ENCODE results near the gene RAI1.

The RAI1 gene

DNA sequence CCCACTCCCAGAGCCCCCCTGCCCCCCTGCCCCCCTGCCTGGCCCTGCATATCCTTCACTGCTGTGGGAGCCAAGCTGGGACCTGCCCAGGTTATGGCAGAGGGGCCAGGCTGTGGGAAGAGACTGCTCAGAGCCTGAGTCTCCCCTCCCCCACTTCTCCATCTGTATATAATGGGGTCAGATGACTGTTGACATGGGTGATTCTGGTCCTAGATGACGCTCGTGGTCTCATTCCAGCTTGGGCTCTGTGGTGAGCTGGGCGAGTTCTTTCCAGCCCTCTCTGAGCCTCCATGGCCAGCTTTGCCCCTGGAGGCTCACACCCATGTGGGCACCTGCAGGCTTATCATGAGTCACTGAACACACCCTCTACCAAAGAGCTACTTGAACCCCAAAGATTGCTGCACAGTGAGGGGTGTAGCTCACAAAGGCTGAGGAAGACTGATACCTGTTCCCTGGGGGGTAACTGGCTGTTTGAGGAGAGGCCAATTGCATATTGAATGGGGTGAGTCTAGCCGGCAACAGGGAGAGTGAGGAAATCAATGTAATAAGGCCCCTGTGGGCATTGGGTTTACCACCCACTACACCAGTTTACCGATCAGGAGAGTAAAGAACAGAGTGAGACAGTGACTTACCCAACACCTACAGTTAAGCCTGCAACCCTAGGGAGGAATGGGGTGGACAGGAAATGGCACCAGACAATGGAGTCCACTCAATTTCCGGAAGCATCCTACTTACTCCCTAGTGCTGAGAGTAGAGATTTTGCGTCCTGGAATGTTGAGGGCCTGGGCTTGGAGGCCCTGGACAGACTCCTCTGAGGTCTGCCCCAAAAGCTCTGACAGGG lies 159.7 kb downstream of the RAI1 start:
- no peak overlapping the region for H3K9ac ChIP-seq
- no peaks in the 10 kb centered on the region for H3K79me2 ChIP-seq
- H3K4me2 ChIP-seq (ENCODE audit: low read length): peak overlapping the region; percentile 74
- TF ChIP-seq, protein P1, sequence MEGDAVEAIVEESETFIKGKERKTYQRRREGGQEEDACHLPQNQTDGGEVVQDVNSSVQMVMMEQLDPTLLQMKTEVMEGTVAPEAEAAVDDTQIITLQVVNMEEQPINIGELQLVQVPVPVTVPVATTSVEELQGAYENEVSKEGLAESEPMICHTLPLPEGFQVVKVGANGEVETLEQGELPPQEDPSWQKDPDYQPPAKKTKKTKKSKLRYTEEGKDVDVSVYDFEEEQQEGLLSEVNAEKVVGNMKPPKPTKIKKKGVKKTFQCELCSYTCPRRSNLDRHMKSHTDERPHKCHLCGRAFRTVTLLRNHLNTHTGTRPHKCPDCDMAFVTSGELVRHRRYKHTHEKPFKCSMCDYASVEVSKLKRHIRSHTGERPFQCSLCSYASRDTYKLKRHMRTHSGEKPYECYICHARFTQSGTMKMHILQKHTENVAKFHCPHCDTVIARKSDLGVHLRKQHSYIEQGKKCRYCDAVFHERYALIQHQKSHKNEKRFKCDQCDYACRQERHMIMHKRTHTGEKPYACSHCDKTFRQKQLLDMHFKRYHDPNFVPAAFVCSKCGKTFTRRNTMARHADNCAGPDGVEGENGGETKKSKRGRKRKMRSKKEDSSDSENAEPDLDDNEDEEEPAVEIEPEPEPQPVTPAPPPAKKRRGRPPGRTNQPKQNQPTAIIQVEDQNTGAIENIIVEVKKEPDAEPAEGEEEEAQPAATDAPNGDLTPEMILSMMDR (IDR thresholded peaks at IDR 0.05): no peak
- H3K36me3 ChIP-seq (ENCODE audit: control insufficient read depth, insufficient read depth, low read length): no peaks in the 10 kb centered on the region
- peak overlapping the region; percentile 84 for H2AFZ ChIP-seq
- peak overlapping the region; percentile 39 for H3K4me3 ChIP-seq (ENCODE audit: low read depth, low read length)
- no peaks in the 10 kb centered on the region for H3K9me3 ChIP-seq (ENCODE audit: control insufficient read depth, low read length)
- peak overlapping the region; percentile 95 for H3K27ac ChIP-seq
- peaks cover 35% of the 10 kb centered on the region for H3K4me1 ChIP-seq
- no peaks in the 10 kb centered on the region for H3K27me3 ChIP-seq (ENCODE audit: control insufficient read depth, insufficient read depth, low read length)

DNA sequence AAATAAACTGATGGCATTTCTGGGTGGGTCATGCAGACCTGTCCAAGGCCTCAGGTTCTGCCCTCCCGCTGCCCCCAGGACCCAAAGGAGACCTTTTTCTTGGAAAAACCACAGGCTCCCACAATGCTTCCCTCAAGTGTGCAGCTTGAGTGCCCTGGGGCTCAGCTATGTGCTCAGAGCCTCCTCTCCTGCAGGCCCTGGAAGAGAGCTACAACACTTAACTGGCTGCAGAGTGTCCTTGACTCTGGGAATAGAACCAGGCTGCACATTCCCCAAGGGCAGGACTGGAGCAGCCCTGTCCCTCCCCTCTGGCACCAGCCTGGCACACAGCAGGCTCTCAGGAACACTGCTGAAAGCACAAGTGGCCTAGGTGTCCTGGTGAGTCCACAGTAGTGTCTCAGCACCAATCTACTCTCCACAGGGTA lies 160.4 kb downstream of the RAI1 start:
- Histone ChIP-seq H2AFZ (no peak overlapping the region), H3K27ac (peak overlapping the region; percentile 95), H3K27me3 (ENCODE audit: control insufficient read depth, insufficient read depth, low read length) (no peaks in the 10 kb centered on the region), H3K4me2 (ENCODE audit: low read length) (no peak overlapping the region), H3K36me3 (ENCODE audit: control insufficient read depth, insufficient read depth, low read length) (no peaks in the 10 kb centered on the region), H3K4me3 (ENCODE audit: low read depth, low read length) (no peak overlapping the region), H3K79me2 (no peaks in the 10 kb centered on the region), H3K9me3 (ENCODE audit: control insufficient read depth, low read length) (no peaks in the 10 kb centered on the region), H3K9ac (no peak overlapping the region), H3K4me1 (peaks cover 33% of the 10 kb centered on the region)
- TF ChIP-seq, protein P1 (IDR thresholded peaks at IDR 0.05): no peak

DNA sequence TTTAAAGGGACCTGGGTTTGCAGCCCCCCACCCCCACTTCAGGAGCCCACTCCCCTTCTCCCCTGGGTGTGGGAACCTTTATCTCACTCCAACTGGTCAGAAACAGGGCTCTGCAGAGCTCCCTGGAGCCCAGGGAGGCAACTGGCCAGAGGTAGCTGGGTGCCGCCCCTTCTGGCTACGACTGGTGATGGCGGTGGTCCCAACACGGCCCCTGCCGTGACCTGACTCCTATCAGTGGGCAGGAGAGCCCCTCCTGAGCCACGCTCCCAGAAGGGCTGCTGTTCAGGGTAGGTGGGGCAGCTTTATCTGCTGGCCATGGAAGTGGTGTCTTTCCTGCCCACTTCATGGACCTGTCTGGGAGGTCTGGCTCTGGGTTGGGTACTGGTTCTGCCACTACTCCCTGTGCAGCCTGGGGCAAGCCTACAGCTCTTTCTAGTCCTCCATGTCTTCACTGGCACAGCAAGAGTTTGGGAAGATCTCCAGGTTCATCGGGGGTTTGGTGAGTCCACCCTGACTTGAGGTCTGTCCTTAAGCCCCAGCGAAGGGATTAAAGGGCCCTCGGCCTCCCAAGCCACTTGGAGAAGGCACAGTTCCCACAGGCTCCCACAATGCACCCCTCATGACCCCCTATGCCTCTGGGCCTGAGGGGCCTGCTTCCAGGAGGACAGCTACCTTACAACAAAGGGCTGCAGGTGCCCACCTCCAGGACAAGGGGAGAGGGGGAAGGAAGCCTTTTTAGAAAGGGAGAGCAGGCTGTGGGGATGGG lies 161.0 kb downstream of the RAI1 start:
- TF ChIP-seq, protein P1 (IDR thresholded peaks at IDR 0.05): no peak
- Histone ChIP-seq H3K27me3 (ENCODE audit: control insufficient read depth, insufficient read depth, low read length) (no peaks in the 10 kb centered on the region), H3K4me1 (peaks cover 32% of the 10 kb centered on the region), H3K9me3 (ENCODE audit: control insufficient read depth, low read length) (no peaks in the 10 kb centered on the region), H3K79me2 (no peaks in the 10 kb centered on the region), H3K4me3 (ENCODE audit: low read depth, low read length) (no peak overlapping the region), H3K9ac (no peak overlapping the region), H3K36me3 (ENCODE audit: control insufficient read depth, insufficient read depth, low read length) (no peaks in the 10 kb centered on the region), H2AFZ (no peak overlapping the region), H3K27ac (peak overlapping the region; percentile 18), H3K4me2 (ENCODE audit: low read length) (no peak overlapping the region)

DNA sequence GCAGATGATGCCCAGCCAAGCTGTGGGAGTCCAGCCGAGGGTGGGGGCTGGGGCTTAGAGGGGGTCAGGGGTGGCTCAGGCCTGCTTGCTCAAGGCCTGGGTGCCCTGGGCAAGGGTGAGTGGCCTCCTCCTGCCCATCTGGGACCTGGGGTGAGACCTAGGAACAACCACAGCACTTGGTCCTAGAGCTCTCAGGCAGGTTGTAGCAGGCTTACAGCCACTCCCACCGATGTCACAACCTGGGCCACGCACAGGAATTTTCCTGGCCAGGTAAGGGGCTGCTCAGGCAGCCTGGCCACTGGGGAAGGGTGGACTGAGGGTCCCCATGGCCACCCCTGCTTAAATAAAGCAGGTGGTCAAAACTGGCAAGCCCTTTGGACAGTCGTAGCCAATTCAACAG lies 161.8 kb downstream of the RAI1 start:
- Histone ChIP-seq H3K36me3 (ENCODE audit: control insufficient read depth, insufficient read depth, low read length) (no peaks in the 10 kb centered on the region), H3K4me2 (ENCODE audit: low read length) (no peak overlapping the region), H3K27ac (no peak overlapping the region), H2AFZ (no peak overlapping the region), H3K4me3 (ENCODE audit: low read depth, low read length) (no peak overlapping the region), H3K4me1 (peaks cover 25% of the 10 kb centered on the region), H3K9ac (no peak overlapping the region), H3K9me3 (ENCODE audit: control insufficient read depth, low read length) (no peaks in the 10 kb centered on the region), H3K27me3 (ENCODE audit: control insufficient read depth, insufficient read depth, low read length) (no peaks in the 10 kb centered on the region), H3K79me2 (no peaks in the 10 kb centered on the region)
- TF ChIP-seq, protein P1 (IDR thresholded peaks at IDR 0.05): no peak
